GM23248 (cell line): Measurements from ENCODE around the gene METTL25. TPM values are rescaled to one million over a fixed set of nuclear protein-coding genes. Genes with fewer than 3 reads are reported as not detected.

Source experiments
- DNase-seq: peaks from one replicate; pipeline ENCODE4 v3.0.0-alpha.2; 2015
- H2AFZ ChIP-seq: fragments of 200-600 bp; sonication (generic); 2 replicates; pipeline ENCODE4 v1.6.1; 2016; ENCODE audit warnings: antibody characterized with exemption
- H3F3A ChIP-seq: fragments of 200-600 bp; sonication (generic); 2 replicates; pipeline ENCODE4 v1.6.1; 2016; ENCODE audit warnings: mild to moderate bottlenecking, antibody characterized with exemption, mixed run types; ENCODE audit not compliant: insufficient read depth
- H3K27ac ChIP-seq: fragments of 200-600 bp; sonication (generic); 2 replicates; pipeline ENCODE4 v1.5.1; 2016; ENCODE audit warnings: mild to moderate bottlenecking
- H3K27me3 ChIP-seq: fragments of 200-600 bp; sonication (generic); replicated peaks from 2 replicates; pipeline ENCODE4 v1.6.1; 2016; ENCODE audit warnings: mild to moderate bottlenecking; ENCODE audit not compliant: insufficient read depth
- H3K36me3 ChIP-seq: fragments of 200-600 bp; sonication (generic); 2 replicates; pipeline ENCODE4 v1.6.1; 2016; ENCODE audit warnings: low read depth, mild to moderate bottlenecking
- H3K4me1 ChIP-seq: fragments of 200-600 bp; sonication (generic); 2 replicates; pipeline ENCODE4 v1.6.1; 2016; ENCODE audit warnings: mild to moderate bottlenecking; ENCODE audit not compliant: insufficient read depth
- H3K4me2 ChIP-seq: fragments of 200-600 bp; sonication (generic); one replicate; pipeline ENCODE4 v1.6.1; 2016; ENCODE audit warnings: mild to moderate bottlenecking; ENCODE audit not compliant: unreplicated experiment
- H3K4me3 ChIP-seq: fragments of 200-600 bp; sonication (generic); 2 replicates; pipeline ENCODE4 v1.5.1; 2016; ENCODE audit warnings: mild to moderate bottlenecking
- H3K79me2 ChIP-seq: fragments of 200-600 bp; sonication (generic); 2 replicates; pipeline ENCODE4 v1.6.1; 2016; ENCODE audit warnings: mild to moderate bottlenecking; ENCODE audit not compliant: insufficient read depth
- H3K9ac ChIP-seq: fragments of 200-600 bp; sonication (generic); 2 replicates; pipeline ENCODE4 v1.6.1; 2016; ENCODE audit warnings: mild to moderate bottlenecking
- H3K9me2 ChIP-seq: fragments of 200-600 bp; sonication (generic); 2 replicates; pipeline ENCODE4 v1.6.1; 2016; ENCODE audit warnings: mixed run types, mild to moderate bottlenecking, moderate library complexity; ENCODE audit not compliant: insufficient read depth
- H3K9me3 ChIP-seq: fragments of 200-600 bp; sonication (generic); one replicate; pipeline ENCODE4 v1.6.1; 2017; ENCODE audit warnings: low read depth
- H4K20me1 ChIP-seq: fragments of 200-600 bp; sonication (generic); 2 replicates; pipeline ENCODE4 v1.6.0; 2016; ENCODE audit not compliant: insufficient read depth
- EZH2 ChIP-seq: fragments of 200-600 bp; sonication (generic); IDR thresholded peaks from 2 replicates; pipeline ENCODE4 v1.6.1; 2018; ENCODE audit warnings: antibody characterized with exemption, mild to moderate bottlenecking; ENCODE audit not compliant: insufficient read depth, poor library complexity, severe bottlenecking
- EZH2phosphoT487 ChIP-seq: fragments of 200-600 bp; sonication (generic); IDR thresholded peaks from 2 replicates; pipeline ENCODE4 v1.6.1; 2018; ENCODE audit warnings: antibody characterized with exemption, moderate library complexity, mild to moderate bottlenecking, low read depth; ENCODE audit not compliant: insufficient read depth
- WGBS, 2 experiments: methylation state at CpG; one replicate each; pipeline ENCODE4 v1.1.6; 2015 to 2017; ENCODE audit warnings: low lambda C conversion rate in 2 of 2, low coverage in 1 of 2; ENCODE audit errors: missing lambda C conversion rate in 2 of 2; 5-methylcytosine and 5-hydroxymethylcytosine counted together
- in situ Hi-C: fragments of 300-500 bp; cut with MboI; formaldehyde crosslinking; loops from 2 replicates; pipeline ENCODE4 v1.15.0; 2020
- polyA plus RNA-seq: library from polyadenylated mRNA; unstranded; fragments of >200 nt; fragmentation: Nextera tagmentation; extraction: Ambion mirVana; gene quantifications from 2 replicates; pipeline ENCODE4 v1.2.1, GENCODE V29; 2016
- total RNA-seq: library from RNA; depleted of rRNA; stranded (reverse); fragments of >200 nt; shearing (Covaris generic); gene quantifications from 2 replicates; pipeline ENCODE4 v1.2.3, GENCODE V29; 2014

The METTL25 gene
- total and polyA plus RNA-seq, 2 experiments from 2014 or later, result 5.6 to 6.9 TPM

DNA sequence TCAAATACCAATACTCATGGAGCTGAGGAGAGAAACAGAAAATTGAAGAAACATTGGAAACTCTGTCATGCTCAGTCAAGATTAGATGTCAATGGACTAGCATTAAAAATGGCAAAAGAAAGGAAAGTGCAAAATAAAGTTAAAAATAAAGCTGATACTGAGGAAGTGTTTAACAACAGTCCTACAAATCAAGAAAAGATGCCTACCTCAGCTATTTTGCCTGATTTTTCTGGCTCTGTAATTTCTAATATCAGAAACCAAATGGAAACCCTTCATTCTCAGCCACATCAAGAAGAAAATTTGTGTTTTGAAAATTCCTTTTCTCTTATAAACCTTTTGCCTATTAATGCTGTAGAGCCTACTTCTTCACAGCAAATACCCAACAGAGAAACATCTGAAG lies 40.5 kb downstream of the METTL25 start:
- Histone ChIP-seq H3K4me2 (no peak overlapping the region), H3K9ac (no peak overlapping the region), H3K9me2 (no peaks in the 10 kb centered on the region), H3K4me1 (no peaks in the 10 kb centered on the region), H4K20me1 (no peaks in the 10 kb centered on the region), H3K27ac (no peak overlapping the region), H3K9me3 (no peaks in the 10 kb centered on the region), H3K4me3 (no peak overlapping the region), H3K36me3 (no peaks in the 10 kb centered on the region), H3K79me2 (no peaks in the 10 kb centered on the region), H3K27me3 (no peaks in the 10 kb centered on the region), H2AFZ (no peak overlapping the region), H3F3A (no peaks in the 10 kb centered on the region)
- TF ChIP-seq EZH2phosphoT487, result no peak
- no peak for TF ChIP-seq EZH2
- no peak for DNase-seq
- in situ Hi-C loops, result no loop called here

- Histone ChIP-seq H3K9ac (no peak overlapping the region), H3K4me1 (no peaks in the 10 kb centered on the region), H2AFZ (no peak overlapping the region), H3K9me3 (no peaks in the 10 kb centered on the region), H3K36me3 (no peaks in the 10 kb centered on the region), H3K4me2 (no peak overlapping the region), H3K4me3 (no peak overlapping the region), H3K27me3 (no peaks in the 10 kb centered on the region), H3F3A (no peaks in the 10 kb centered on the region), H3K27ac (no peak overlapping the region), H3K9me2 (no peaks in the 10 kb centered on the region), H4K20me1 (no peaks in the 10 kb centered on the region), H3K79me2 (no peaks in the 10 kb centered on the region)
- no peak for DNase-seq
- in situ Hi-C loops, result no loop called here
- 89 to 94% methylated on average over 2 of the region's 2 CpGs for WGBS, 2 experiments
- no peak for TF ChIP-seq EZH2phosphoT487
- no peak for TF ChIP-seq EZH2
These were observed 42.5 kb downstream of the METTL25 start for GRCh38 chr12:82400819-82401218.

DNA sequence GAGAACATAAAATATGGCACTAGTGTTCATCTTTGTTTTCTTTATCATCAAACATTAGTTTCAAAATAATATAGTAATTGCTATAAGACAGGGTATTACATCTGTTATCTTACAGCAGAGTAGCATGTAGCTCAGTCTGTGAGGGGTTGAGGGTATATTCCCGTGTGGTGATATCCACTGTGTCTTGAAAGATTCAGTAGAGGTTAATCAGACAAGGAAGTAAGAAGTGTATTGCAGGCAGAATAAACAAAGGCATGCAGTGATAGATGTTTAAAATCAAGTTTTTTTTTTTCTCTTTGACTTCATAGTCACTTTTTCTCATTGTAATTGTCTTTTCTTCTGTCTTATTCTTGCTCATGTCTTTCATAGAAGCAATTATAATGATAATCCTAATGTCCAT lies 48.3 kb downstream of the METTL25 start:
- H3K9ac ChIP-seq, result no peak overlapping the region
- TF ChIP-seq EZH2 (no peak), EZH2phosphoT487 (no peak)
- H3K4me3 ChIP-seq, result no peak overlapping the region
- no peaks in the 10 kb centered on the region for H4K20me1 ChIP-seq
- in situ Hi-C loops, result no loop called here
- H3K9me2 ChIP-seq, result no peaks in the 10 kb centered on the region
- H3K4me2 ChIP-seq, result no peak overlapping the region
- H3K36me3 ChIP-seq, result no peaks in the 10 kb centered on the region; the same call in 1 of the 2 replicates
- no peak for DNase-seq
- H3K27me3 ChIP-seq, result no peaks in the 10 kb centered on the region
- H3K9me3 ChIP-seq, result no peaks in the 10 kb centered on the region
- no peaks in the 10 kb centered on the region for H3F3A ChIP-seq
- H3K4me1 ChIP-seq, result no peaks in the 10 kb centered on the region
- H2AFZ ChIP-seq, result no peak overlapping the region
- WGBS, 2 experiments, result 93 to 97% methylated on average over 1 of the region's 1 CpG
- H3K27ac ChIP-seq, result no peak overlapping the region
- H3K79me2 ChIP-seq, result no peaks in the 10 kb centered on the region

DNA sequence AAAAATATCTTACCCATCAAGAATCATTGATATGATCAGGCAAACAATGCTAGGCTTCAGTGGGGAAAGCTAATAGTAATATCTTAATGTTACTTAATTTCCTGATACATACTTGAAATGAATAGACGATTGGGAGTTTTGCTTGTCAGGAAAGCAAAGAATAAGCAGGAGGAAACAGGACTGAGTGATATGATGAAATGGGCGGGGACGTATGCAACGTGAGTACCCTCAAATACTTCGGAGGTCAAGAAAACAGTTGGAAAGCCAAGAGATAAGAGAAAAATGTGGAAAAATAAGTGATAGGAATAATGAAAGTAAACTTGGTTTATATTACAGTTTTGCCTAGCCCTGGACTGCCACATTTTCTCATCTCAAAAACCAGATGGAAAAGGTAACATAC lies 49.2 kb downstream of the METTL25 start:
- in situ Hi-C loops, result no loop called here
- no peak for DNase-seq
- no peak overlapping the region for H3K9ac ChIP-seq

DNA sequence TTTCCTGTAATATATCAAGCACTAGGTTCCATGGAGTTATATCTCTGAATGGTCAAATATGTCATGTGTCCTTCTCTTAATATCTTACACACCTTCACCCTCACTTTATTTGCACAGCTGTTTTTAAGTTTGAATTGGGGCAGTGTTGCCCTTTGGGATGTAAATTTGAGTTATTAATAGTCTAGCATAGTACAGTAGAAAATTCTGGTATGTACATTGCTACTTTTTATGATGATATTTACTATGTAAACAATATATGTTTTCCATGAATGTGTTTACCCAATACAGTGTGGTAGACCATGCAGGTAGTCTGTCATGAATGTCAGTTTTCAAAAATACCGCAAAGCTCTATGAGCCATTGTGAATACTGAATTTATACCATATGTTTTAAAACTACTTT lies 50.5 kb downstream of the METTL25 start:
- no peak for DNase-seq
- no peak for TF ChIP-seq EZH2phosphoT487
- no peak for TF ChIP-seq EZH2
- Histone ChIP-seq H3F3A (no peaks in the 10 kb centered on the region), H3K9me2 (no peaks in the 10 kb centered on the region), H4K20me1 (no peaks in the 10 kb centered on the region), H3K4me2 (no peak overlapping the region), H3K79me2 (no peaks in the 10 kb centered on the region), H3K9me3 (no peaks in the 10 kb centered on the region), H3K4me3 (no peak overlapping the region), H3K27ac (no peak overlapping the region), H3K9ac (no peak overlapping the region), H3K27me3 (no peaks in the 10 kb centered on the region), H3K4me1 (no peaks in the 10 kb centered on the region), H2AFZ (no peak overlapping the region), H3K36me3 (no peaks in the 10 kb centered on the region; the same call in 1 of the 2 replicates)
- WGBS, 2 experiments, result 98 to 100% methylated on average over 1 of the region's 1 CpG
- in situ Hi-C loops, result no loop called here

More for the DNA sequence above, 49.2 kb downstream of the METTL25 start:
- no peak overlapping the region for H3K4me2 ChIP-seq
- WGBS, 2 experiments, result 89 to 90% methylated on average over 5 of the region's 5 CpGs
- H3K79me2 ChIP-seq, result no peaks in the 10 kb centered on the region
- H3K9me3 ChIP-seq, result no peaks in the 10 kb centered on the region
- H3K36me3 ChIP-seq, result no peaks in the 10 kb centered on the region; the same call in 1 of the 2 replicates
- no peaks in the 10 kb centered on the region for H3F3A ChIP-seq
- TF ChIP-seq EZH2phosphoT487 (no peak), EZH2 (no peak)
- no peak overlapping the region for H3K27ac ChIP-seq
- no peak overlapping the region for H3K4me3 ChIP-seq
- H3K4me1 ChIP-seq, result no peaks in the 10 kb centered on the region
- no peak overlapping the region for H2AFZ ChIP-seq
- H3K27me3 ChIP-seq, result no peaks in the 10 kb centered on the region
- H4K20me1 ChIP-seq, result no peaks in the 10 kb centered on the region
- no peaks in the 10 kb centered on the region for H3K9me2 ChIP-seq
